Measurements from ENCODE around the gene KIF1C. TPM values are rescaled to one million over a fixed set of nuclear protein-coding genes. Genes with fewer than 3 reads are reported as not detected.

The KIF1C gene
- total and polyA plus RNA-seq, 8 donors = 22.3 to 103 (median 75.4) TPM

DNA sequence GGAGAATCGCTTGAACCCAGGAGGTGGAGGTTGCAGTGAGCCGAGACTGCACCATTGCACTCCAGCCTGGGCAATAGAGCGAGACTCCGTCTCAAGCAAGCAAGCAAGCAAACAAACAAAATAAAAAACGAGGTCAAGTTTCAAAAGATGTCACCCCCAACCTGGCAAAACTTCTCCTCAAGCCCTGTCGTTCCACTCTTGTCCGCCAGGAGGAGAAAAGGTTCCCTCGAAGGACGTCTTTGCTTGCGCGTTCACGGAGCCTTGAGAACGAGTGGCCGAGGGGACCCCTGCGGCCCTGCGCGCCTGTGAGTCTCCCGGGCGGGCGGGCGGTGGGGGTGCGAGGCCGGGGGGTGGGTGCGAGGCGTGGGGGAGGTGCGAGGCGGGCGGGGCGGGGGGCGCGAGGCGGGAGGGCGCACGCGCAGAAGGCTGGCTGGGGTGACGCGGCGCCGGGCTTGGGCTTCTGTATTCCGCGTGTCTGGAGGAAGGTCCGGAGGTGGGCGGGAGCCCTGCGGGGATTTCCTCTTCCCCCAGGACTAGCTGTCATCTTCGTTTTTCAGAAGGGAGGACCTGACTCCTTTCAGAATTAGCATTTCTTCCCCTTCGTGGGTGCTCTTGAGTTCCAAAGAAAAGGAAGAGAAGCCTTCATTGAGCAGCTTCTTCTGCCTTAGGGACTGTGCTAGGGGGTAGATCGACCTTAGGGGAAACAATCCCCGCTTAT, 33.8 kb downstream of the KIF1C start:
- no peak for FAIRE-seq
- intact Hi-C loops (cut with DNase I) = no loop called here
- peak overlapping the region in 1 of 4 donors; percentile 44 for H3K27ac ChIP-seq

DNA sequence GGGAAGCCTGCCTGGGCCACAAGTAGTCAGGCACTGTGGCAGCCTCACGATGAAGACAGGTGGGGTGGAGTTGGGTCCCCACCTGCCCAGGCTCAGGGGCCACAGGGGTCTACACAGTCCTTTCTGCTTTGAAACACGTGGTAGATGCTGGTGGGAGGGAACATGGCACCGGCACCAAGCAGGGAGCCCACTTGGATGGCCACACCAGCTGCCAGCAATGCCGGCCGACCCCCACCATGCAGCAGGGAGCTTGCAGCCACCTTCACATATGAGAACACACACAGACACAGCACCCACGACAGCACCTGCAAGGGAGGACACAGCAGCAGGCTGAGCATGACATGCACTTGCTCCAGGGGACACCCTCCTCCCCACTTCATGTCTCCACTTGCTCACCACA, 35.1 kb downstream of the KIF1C start:
- no peaks in the 10 kb centered on the region for H3K9me3 ChIP-seq
- intact Hi-C loops (cut with DNase I) = no loop called here
- no peaks in the 10 kb centered on the region for H3K27me3 ChIP-seq
- no peaks in the 10 kb centered on the region for H3K36me3 ChIP-seq
- DNase-seq = peak in 1 of 6 donors; percentile 51
- no peak overlapping the region for H3K27ac ChIP-seq
- no peak for TF ChIP-seq CTCF (IDR thresholded peaks at IDR 0.05)
- no peak for ATAC-seq
- no peaks in the 10 kb centered on the region for H3K4me1 ChIP-seq
- WGBS, 2 donors = 77 to 85% methylated on average over 6 of the region's 6 CpGs
- H3K4me3 ChIP-seq = no peak overlapping the region
- no peak for FAIRE-seq

More for the DNA sequence above, 33.8 kb downstream of the KIF1C start:
- Histone ChIP-seq H3K4me1 (no peaks in the 10 kb centered on the region), H3K9me3 (no peaks in the 10 kb centered on the region), H3K4me3 (peak overlapping the region; percentile 2 to 42 (median 24)), H3K27me3 (no peaks in the 10 kb centered on the region), H3K36me3 (no peaks in the 10 kb centered on the region)
- ATAC-seq = peak; percentile 67 to 89 (median 84)
- 3% methylated on average over 48 of the region's 48 CpGs for WGBS, 2 donors
- DNase-seq = peak; percentile 60 to 84 (median 77)
- peak; percentile 55 to 76 (median 71) for TF ChIP-seq CTCF (IDR thresholded peaks at IDR 0.05)

DNA sequence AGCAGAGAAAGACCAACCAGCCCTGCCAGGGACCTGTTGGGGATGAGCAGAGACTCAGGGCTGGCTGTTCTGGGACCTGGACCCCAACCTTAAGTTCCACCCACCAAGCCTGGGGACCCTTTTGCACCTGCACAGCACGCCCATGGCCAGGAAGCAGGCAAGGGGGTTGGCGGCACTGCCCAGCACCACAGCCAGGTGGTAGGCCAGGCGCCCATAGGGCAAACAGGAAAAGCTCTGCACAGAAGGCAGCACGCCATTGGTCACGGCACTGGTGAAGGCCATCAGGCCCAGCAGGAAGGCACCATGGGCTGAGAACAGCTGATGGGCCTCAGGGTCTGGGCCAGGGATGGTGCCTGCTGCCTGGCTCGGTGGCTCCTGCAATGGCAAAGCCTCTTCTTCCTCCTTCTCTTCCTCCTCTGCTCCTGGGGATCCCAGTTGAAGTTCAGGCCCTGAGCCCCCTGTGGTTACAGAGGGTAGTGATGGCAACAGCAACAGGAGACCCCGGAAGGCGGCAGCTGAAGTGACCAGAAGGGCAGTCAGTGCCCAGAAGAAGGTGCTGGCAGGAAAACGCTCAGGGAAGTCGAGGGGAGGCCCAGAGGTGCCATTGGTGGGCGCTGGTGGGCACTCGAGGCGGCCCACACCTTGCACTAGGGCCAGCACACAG, 35.7 kb downstream of the KIF1C start:
- H3K36me3 ChIP-seq = no peaks in the 10 kb centered on the region
- H3K9me3 ChIP-seq = no peaks in the 10 kb centered on the region
- DNase-seq (peak in 1 of 6 donors; percentile 52), FAIRE-seq (no peak), ATAC-seq (no peak)
- H3K27ac ChIP-seq = no peak overlapping the region
- WGBS, 2 donors = 79 to 89% methylated on average over 13 of the region's 13 CpGs
- H3K4me3 ChIP-seq = no peak overlapping the region
- no peak for TF ChIP-seq CTCF (IDR thresholded peaks at IDR 0.05)
- no peaks in the 10 kb centered on the region for H3K27me3 ChIP-seq
- intact Hi-C loops (cut with DNase I) = no loop called here
- H3K4me1 ChIP-seq = no peaks in the 10 kb centered on the region

- TF ChIP-seq CTCF (IDR thresholded peaks at IDR 0.05) = no peak
- Histone ChIP-seq H3K9me3 (no peaks in the 10 kb centered on the region), H3K4me3 (no peak overlapping the region), H3K4me1 (no peaks in the 10 kb centered on the region), H3K27me3 (no peaks in the 10 kb centered on the region), H3K36me3 (no peaks in the 10 kb centered on the region), H3K27ac (no peak overlapping the region)
- 88 to 90% methylated on average over 5 of the region's 5 CpGs for WGBS, 2 donors
- no peak for DNase-seq
- intact Hi-C loops (cut with DNase I) = no loop called here
- ATAC-seq = no peak
- FAIRE-seq = no peak
These were observed 36.3 kb downstream of the KIF1C start for GRCh38 chr17:5034063-5034462.

GRCh38 chr17:5034651-5035050, 36.9 kb downstream of the KIF1C start:
- DNase-seq = peak in 1 of 6 donors; percentile 54
- Histone ChIP-seq H3K4me1 (no peaks in the 10 kb centered on the region), H3K9me3 (no peaks in the 10 kb centered on the region), H3K36me3 (no peaks in the 10 kb centered on the region), H3K4me3 (no peak overlapping the region), H3K27ac (no peak overlapping the region), H3K27me3 (no peaks in the 10 kb centered on the region)
- no peak for TF ChIP-seq CTCF (IDR thresholded peaks at IDR 0.05)
- intact Hi-C loops (cut with DNase I) = no loop called here
- FAIRE-seq = no peak
- WGBS, 2 donors = 74 to 87% methylated on average over 14 of the region's 14 CpGs
- ATAC-seq = no peak

Data from pancreas (tissue), 10 donors.